ENCODE results near the gene AGFG2. TPM values are rescaled to one million over a fixed set of nuclear protein-coding genes. Genes with fewer than 3 reads are reported as not detected.

Gene AGFG2
- total RNA-seq, 4 donors from 2014 or later, result 47.1 to 62.7 (median 58.6) TPM

- intact Hi-C loops (cut with DNase I; ENCODE audit: low total_unique reads), result no loop called here
- no peak overlapping the region for H3K4me3 ChIP-seq (ENCODE audit: low read depth, poor library complexity, severe bottlenecking)
- no peak for TF ChIP-seq POLR2A (IDR thresholded peaks at IDR 0.05)
- TF ChIP-seq, protein P1, sequence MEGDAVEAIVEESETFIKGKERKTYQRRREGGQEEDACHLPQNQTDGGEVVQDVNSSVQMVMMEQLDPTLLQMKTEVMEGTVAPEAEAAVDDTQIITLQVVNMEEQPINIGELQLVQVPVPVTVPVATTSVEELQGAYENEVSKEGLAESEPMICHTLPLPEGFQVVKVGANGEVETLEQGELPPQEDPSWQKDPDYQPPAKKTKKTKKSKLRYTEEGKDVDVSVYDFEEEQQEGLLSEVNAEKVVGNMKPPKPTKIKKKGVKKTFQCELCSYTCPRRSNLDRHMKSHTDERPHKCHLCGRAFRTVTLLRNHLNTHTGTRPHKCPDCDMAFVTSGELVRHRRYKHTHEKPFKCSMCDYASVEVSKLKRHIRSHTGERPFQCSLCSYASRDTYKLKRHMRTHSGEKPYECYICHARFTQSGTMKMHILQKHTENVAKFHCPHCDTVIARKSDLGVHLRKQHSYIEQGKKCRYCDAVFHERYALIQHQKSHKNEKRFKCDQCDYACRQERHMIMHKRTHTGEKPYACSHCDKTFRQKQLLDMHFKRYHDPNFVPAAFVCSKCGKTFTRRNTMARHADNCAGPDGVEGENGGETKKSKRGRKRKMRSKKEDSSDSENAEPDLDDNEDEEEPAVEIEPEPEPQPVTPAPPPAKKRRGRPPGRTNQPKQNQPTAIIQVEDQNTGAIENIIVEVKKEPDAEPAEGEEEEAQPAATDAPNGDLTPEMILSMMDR (IDR thresholded peaks at IDR 0.05), result no peak
- DNase-seq (ENCODE audit: low spot score in 2 of 2), result no peak
- WGBS, 2 donors, result 92 to 95% methylated on average over 17 of the region's 17 CpGs
These were observed 52.6 kb downstream of the AGFG2 start for GRCh38 chr7:100591596-100591995.

GRCh38 chr7:100595188-100595587 lies 56.2 kb downstream of the AGFG2 start:
- no peak for DNase-seq (ENCODE audit: low spot score in 2 of 2)
- intact Hi-C loops (cut with DNase I; ENCODE audit: low total_unique reads), result no loop called here
- WGBS, 2 donors, result 96 to 99% methylated on average over 7 of the region's 7 CpGs
- no peak overlapping the region for H3K4me3 ChIP-seq (ENCODE audit: low read depth, poor library complexity, severe bottlenecking)
- TF ChIP-seq, protein P1 (IDR thresholded peaks at IDR 0.05), result no peak
- no peak for TF ChIP-seq POLR2A (IDR thresholded peaks at IDR 0.05)

GRCh38 chr7:100598425-100598824 lies 59.4 kb downstream of the AGFG2 start:
- no peak overlapping the region for H3K4me3 ChIP-seq (ENCODE audit: low read depth, poor library complexity, severe bottlenecking)
- intact Hi-C loops (cut with DNase I; ENCODE audit: low total_unique reads), result no loop called here
- no peak for DNase-seq (ENCODE audit: low spot score in 2 of 2)
- TF ChIP-seq, protein P1 (IDR thresholded peaks at IDR 0.05), result no peak
- no peak for TF ChIP-seq POLR2A (IDR thresholded peaks at IDR 0.05)
- WGBS, 2 donors, result 87% methylated on average over 4 of the region's 4 CpGs

GRCh38 chr7:100599911-100600729 lies 61.1 kb downstream of the AGFG2 start:
- no peak for DNase-seq (ENCODE audit: low spot score in 2 of 2)
- no peak overlapping the region for H3K4me3 ChIP-seq (ENCODE audit: low read depth, poor library complexity, severe bottlenecking)
- TF ChIP-seq, protein P1 (IDR thresholded peaks at IDR 0.05), result no peak
- no peak for TF ChIP-seq POLR2A (IDR thresholded peaks at IDR 0.05)
- 79 to 80% methylated on average over 15 to 17 of the region's 18 CpGs for WGBS, 2 donors
- intact Hi-C loops (cut with DNase I; ENCODE audit: low total_unique reads), result no loop called here

- WGBS, 2 donors, result 86% methylated on average over 9 of the region's 9 CpGs
- intact Hi-C loops (cut with DNase I; ENCODE audit: low total_unique reads), result no loop called here
- H3K4me3 ChIP-seq (ENCODE audit: low read depth, poor library complexity, severe bottlenecking), result no peak overlapping the region
- TF ChIP-seq, protein P1 (IDR thresholded peaks at IDR 0.05), result no peak
- no peak for TF ChIP-seq POLR2A (IDR thresholded peaks at IDR 0.05)
- DNase-seq (ENCODE audit: low spot score in 2 of 2), result no peak
These were observed 61.7 kb downstream of the AGFG2 start for GRCh38 chr7:100600730-100601038.

All from lower leg skin (tissue), 4 donors.